H1 (cell line): ENCODE data around the gene INTU. TPM values are rescaled to one million over a fixed set of nuclear protein-coding genes. Genes with fewer than 3 reads are reported as not detected.

Experiments
- KDM1A ChIP-seq: fragments of 200-600, 300-600 bp; sonication (generic); IDR thresholded peaks from 2 replicates; pipeline ENCODE4 v1.7.1; 2016; ENCODE audit warnings: mild to moderate bottlenecking, low read length, borderline replicate concordance
- POLR2AphosphoS5 ChIP-seq: IDR thresholded peaks from 2 replicates; pipeline ENCODE4 v1.6.1; 2011; ENCODE audit warnings: low read depth, low read length
- RBBP5 ChIP-seq: IDR thresholded peaks from 2 replicates; pipeline ENCODE4 v1.7.1; 2012; ENCODE audit warnings: low read depth, mild to moderate bottlenecking, inconsistent platforms, low read length, moderate library complexity, borderline replicate concordance
- SIRT6 ChIP-seq: IDR thresholded peaks from one replicate; pipeline ENCODE4 v1.7.1; 2012; ENCODE audit warnings: low read length, inconsistent platforms
- TAF7 ChIP-seq: optimal IDR thresholded peaks from 2 replicates; pipeline ENCODE3; 2011; ENCODE audit warnings: low read depth, mild to moderate bottlenecking, inconsistent platforms, low read length, moderate library complexity, borderline replicate concordance
- polyA plus RNA-seq, 7 experiments: library from polyadenylated mRNA; depleted of rRNA in 3 of 7; stranded (reverse) in 5 of 7; unstranded in 2 of 7; fragments of >200 nt in 5 of 7; fragments of 200-250 nt in 2 of 7; gene quantifications; 1 replicate in 5 of 7; 2 replicates in 1 of 7; 4 replicates in 1 of 7; pipeline versions ENCODE4 v1.2.1 to v1.2.3, GENCODE V29; 2011 to 2013; ENCODE audit warnings: missing spikeins in 2 of 7, mixed read lengths in 2 of 7
- total RNA-seq: library from RNA; stranded (reverse); fragmentation: NEBNext Ultra II Directional; extraction: Animal tissue kit (Norgen Biotek cat#: 25700); gene quantifications from 2 replicates; pipeline ENCODE4 v1.2.1, GENCODE V29; 2021
- TF ChIP-seq, protein P1 (sequence below): fragments of 300-600 bp; sonication (generic); IDR thresholded peaks from 2 replicates; pipeline ENCODE4 v1.7.1; 2012; ENCODE audit warnings: low read length, moderate library complexity, mild to moderate bottlenecking, inconsistent platforms; ENCODE audit not compliant: insufficient replicate concordance
- TF ChIP-seq, protein P2 (sequence below): IDR thresholded peaks from 2 replicates; pipeline ENCODE4 v1.6.1; 2012; ENCODE audit warnings: low read length, inconsistent platforms

Gene INTU
- total and polyA plus RNA-seq, 2 of the 8 experiments (the other 6 are each of a cell fraction or from before 2014, with no cell fraction given): 6.0 to 15.1 TPM

DNA sequence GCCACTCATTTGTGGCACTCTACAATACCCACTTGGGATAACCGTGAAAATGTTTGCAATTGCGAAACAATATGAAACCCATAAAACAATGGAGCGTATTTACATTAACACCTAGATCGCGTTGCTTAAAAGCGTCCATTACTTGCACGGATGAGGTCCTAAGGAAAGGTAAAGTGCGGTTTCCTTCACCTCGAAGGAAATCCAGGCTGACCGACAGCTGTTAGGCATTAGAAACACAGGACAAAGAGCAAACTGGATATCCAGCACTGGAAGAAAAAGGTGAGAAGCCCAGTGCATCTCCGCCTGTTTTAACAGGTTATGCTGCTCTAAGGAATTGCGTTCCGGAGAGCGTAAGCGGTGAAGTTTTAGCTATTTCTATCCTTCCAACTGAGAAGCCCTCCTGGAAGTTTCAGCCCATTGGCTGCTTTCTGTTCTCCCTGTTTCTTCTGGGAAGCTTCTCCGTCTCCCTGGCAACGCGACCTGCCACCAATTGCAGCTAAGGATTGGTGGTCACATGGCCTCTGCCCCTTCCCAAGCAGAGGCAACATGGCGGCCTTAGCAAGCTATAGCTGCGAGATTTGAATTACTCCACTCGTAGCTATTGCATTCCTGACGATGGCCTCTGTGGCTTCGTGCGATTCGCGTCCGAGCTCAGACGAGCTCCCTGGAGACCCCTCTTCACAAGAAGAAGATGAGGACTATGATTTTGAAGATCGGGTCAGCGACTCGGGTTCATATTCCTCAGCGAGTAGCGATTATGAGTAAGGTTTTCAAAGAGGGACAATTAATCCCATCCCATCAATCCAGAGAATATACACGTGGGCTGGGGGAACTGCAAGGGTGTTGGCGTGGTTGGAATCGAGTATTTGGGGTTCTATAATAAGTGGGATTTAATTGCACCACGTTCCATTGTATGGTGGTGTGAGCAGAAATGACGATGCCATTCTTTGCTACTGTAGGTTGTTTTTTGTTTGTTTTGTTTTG lies at the start of gene INTU (continued):
- TF ChIP-seq, protein P1, sequence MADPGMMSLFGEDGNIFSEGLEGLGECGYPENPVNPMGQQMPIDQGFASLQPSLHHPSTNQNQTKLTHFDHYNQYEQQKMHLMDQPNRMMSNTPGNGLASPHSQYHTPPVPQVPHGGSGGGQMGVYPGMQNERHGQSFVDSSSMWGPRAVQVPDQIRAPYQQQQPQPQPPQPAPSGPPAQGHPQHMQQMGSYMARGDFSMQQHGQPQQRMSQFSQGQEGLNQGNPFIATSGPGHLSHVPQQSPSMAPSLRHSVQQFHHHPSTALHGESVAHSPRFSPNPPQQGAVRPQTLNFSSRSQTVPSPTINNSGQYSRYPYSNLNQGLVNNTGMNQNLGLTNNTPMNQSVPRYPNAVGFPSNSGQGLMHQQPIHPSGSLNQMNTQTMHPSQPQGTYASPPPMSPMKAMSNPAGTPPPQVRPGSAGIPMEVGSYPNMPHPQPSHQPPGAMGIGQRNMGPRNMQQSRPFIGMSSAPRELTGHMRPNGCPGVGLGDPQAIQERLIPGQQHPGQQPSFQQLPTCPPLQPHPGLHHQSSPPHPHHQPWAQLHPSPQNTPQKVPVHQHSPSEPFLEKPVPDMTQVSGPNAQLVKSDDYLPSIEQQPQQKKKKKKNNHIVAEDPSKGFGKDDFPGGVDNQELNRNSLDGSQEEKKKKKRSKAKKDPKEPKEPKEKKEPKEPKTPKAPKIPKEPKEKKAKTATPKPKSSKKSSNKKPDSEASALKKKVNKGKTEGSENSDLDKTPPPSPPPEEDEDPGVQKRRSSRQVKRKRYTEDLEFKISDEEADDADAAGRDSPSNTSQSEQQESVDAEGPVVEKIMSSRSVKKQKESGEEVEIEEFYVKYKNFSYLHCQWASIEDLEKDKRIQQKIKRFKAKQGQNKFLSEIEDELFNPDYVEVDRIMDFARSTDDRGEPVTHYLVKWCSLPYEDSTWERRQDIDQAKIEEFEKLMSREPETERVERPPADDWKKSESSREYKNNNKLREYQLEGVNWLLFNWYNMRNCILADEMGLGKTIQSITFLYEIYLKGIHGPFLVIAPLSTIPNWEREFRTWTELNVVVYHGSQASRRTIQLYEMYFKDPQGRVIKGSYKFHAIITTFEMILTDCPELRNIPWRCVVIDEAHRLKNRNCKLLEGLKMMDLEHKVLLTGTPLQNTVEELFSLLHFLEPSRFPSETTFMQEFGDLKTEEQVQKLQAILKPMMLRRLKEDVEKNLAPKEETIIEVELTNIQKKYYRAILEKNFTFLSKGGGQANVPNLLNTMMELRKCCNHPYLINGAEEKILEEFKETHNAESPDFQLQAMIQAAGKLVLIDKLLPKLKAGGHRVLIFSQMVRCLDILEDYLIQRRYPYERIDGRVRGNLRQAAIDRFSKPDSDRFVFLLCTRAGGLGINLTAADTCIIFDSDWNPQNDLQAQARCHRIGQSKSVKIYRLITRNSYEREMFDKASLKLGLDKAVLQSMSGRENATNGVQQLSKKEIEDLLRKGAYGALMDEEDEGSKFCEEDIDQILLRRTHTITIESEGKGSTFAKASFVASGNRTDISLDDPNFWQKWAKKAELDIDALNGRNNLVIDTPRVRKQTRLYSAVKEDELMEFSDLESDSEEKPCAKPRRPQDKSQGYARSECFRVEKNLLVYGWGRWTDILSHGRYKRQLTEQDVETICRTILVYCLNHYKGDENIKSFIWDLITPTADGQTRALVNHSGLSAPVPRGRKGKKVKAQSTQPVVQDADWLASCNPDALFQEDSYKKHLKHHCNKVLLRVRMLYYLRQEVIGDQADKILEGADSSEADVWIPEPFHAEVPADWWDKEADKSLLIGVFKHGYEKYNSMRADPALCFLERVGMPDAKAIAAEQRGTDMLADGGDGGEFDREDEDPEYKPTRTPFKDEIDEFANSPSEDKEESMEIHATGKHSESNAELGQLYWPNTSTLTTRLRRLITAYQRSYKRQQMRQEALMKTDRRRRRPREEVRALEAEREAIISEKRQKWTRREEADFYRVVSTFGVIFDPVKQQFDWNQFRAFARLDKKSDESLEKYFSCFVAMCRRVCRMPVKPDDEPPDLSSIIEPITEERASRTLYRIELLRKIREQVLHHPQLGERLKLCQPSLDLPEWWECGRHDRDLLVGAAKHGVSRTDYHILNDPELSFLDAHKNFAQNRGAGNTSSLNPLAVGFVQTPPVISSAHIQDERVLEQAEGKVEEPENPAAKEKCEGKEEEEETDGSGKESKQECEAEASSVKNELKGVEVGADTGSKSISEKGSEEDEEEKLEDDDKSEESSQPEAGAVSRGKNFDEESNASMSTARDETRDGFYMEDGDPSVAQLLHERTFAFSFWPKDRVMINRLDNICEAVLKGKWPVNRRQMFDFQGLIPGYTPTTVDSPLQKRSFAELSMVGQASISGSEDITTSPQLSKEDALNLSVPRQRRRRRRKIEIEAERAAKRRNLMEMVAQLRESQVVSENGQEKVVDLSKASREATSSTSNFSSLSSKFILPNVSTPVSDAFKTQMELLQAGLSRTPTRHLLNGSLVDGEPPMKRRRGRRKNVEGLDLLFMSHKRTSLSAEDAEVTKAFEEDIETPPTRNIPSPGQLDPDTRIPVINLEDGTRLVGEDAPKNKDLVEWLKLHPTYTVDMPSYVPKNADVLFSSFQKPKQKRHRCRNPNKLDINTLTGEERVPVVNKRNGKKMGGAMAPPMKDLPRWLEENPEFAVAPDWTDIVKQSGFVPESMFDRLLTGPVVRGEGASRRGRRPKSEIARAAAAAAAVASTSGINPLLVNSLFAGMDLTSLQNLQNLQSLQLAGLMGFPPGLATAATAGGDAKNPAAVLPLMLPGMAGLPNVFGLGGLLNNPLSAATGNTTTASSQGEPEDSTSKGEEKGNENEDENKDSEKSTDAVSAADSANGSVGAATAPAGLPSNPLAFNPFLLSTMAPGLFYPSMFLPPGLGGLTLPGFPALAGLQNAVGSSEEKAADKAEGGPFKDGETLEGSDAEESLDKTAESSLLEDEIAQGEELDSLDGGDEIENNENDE: no peak
- TF ChIP-seq RBBP5 (peak; percentile 87), SIRT6 (no peak), POLR2AphosphoS5 (peak; percentile 78), TAF7 (no peak), KDM1A (no peak)
- TF ChIP-seq, protein P2, sequence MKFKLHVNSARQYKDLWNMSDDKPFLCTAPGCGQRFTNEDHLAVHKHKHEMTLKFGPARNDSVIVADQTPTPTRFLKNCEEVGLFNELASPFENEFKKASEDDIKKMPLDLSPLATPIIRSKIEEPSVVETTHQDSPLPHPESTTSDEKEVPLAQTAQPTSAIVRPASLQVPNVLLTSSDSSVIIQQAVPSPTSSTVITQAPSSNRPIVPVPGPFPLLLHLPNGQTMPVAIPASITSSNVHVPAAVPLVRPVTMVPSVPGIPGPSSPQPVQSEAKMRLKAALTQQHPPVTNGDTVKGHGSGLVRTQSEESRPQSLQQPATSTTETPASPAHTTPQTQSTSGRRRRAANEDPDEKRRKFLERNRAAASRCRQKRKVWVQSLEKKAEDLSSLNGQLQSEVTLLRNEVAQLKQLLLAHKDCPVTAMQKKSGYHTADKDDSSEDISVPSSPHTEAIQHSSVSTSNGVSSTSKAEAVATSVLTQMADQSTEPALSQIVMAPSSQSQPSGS: no peak
